Measurements from ENCODE around the gene SPECC1L.
"Not testable (repeated sequence)": the region's sequence is repeated elsewhere in the genome, so short reads cannot be mapped to it uniquely, and the experiment has no call there.

Gene SPECC1L

GRCh38 chr22:24245584-24246561 lies 24.8 kb upstream of the SPECC1L start:
- not testable (repeated sequence) for H3K27ac ChIP-seq; DNase-seq (ENCODE audit: low read depth, low spot score)

GRCh38 chr22:24247011-24247507 lies 23.6 kb upstream of the SPECC1L start:
- no peak for DNase-seq (ENCODE audit: low read depth, low spot score)
- H3K27ac ChIP-seq: no peak overlapping the region

GRCh38 chr22:24247564-24248344 lies 22.9 kb upstream of the SPECC1L start:
- DNase-seq (ENCODE audit: low read depth, low spot score): peak; percentile 22
- H3K27ac ChIP-seq: no peak overlapping the region

DNA sequence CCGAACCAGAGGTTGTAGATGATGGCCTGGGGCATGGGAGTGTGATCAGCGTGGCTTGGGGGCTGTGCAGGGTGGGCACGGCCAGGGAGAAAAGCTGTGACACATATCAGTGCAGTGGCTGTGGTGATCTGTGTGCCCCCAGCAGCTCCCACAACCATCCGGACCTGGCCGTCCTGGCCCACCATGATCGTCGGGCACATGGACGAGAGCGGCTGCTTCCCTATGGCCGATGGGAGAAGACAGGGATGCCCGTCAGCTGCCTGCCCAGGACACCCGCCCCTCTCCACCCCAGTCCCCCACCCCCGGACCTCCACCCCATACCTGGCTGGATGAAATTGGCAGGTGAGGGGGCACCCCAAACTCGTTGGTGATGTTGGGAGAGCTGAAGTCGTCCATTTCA lies 22.0 kb upstream of the SPECC1L start:
- DNase-seq (ENCODE audit: low read depth, low spot score); H3K27ac ChIP-seq: not testable (repeated sequence)

DNA sequence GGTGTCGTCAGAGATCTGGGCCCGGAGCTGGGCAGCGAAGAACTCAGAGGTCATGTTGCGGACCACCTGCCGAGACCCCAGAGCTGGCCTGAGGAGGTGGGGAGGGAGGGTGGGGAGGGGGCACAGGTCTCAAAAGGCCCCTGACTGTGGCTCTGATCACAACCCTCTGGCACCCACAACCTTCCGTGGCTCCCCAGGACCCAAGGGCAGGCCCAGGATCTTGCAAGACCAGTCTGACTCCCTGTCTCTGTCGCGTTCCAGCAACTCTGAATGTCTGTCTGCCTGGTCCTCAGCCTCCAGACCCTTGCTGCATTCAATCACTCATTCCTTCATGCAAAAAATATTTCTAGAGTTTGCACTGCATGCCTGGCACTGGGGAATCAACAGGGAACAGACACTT lies 21.2 kb upstream of the SPECC1L start:
- not testable (repeated sequence) for H3K27ac ChIP-seq; DNase-seq (ENCODE audit: low read depth, low spot score)

DNA sequence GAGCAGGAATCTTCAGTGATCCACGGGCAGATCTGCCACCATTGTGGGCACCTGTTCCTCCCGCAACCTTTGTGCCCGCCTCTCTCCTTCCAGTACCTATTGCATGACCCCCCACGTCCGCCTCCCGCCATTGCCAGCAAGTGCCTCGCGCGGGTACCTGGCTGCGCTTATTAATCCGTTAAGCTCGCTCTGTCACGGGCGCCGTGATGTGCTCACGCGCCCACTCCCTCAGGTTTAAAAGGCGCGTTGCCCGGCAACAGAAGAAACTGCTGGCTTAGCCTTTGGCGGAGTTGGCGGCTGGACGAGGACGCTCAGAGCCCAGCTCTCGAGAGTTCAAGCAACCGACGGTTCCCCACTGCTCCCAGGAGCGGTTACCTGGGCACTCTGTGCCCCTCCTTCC lies 19.3 kb upstream of the SPECC1L start:
- DNase-seq (ENCODE audit: low read depth, low spot score); H3K27ac ChIP-seq: not testable (repeated sequence)

DNA sequence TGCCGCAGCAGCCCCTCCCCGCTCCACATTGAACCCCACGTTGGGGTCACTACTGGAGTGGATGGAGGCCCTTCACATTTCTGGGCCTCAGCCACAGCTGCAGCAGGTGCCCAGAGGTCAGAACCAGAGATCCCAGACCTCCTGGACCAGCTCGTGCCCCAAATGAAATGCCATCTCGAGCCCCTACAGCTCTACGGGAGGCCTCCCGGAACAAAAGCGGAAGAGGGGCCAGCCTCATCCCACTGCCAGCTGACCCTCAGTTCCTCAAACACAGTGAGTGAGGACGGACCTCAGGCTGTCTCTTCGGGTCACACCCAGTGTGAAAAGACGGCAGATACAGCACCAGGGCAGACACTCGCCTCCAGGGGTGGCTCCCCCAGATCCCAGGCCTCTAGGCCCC lies 17.5 kb upstream of the SPECC1L start:
- not testable (repeated sequence) for H3K27ac ChIP-seq; DNase-seq (ENCODE audit: low read depth, low spot score)

DNA sequence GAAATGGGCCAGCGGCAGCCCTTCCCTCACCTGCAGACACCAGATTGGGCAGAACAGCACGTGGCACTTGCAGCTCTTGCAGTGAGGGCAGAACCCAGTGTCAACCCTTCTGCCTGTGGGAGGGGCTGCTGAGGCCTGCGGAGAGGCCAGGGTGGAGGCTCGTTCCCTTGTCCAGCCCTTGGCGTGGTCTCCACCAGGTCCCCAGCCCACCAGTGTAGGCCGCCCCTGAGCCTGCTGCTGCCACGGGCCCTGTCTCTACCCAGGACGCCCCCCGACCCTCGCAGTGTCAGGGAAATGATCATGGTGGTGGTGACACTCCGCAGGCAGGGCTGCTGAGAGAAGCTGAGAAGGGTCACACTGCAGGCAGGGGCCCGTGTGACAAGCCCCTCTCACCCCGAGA lies 14.5 kb upstream of the SPECC1L start:
- not testable (repeated sequence) for H3K27ac ChIP-seq; DNase-seq (ENCODE audit: low read depth, low spot score)

DNA sequence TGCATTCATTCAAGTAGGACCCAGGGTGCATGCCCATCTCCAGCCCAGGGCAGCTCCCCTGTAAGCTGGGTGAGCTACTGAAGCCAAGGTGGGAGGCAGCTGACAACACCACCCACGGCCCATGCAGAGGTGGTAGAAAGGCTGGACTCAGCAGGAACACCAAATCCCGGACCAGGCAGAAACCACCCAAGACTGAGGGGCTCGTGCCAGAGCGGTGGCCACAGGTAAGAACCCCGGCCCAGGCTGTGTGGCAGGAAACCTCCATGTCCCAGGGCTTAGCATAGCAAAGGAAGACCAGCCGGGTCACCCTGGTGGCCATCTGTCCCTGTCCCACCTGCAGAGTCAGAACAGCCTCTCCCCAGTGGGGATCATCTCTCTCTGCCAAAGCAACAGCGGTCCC lies 13.9 kb upstream of the SPECC1L start:
- H3K27ac ChIP-seq; DNase-seq (ENCODE audit: low read depth, low spot score): not testable (repeated sequence)

GRCh38 chr22:24259459-24259858 lies 11.2 kb upstream of the SPECC1L start:
- not testable (repeated sequence) for DNase-seq (ENCODE audit: low read depth, low spot score); H3K27ac ChIP-seq

- DNase-seq (ENCODE audit: low read depth, low spot score): not testable (repeated sequence)
These were observed 8.4 kb upstream of the SPECC1L start for GRCh38 chr22:24262185-24262749.

GRCh38 chr22:24263479-24263878 lies 7.2 kb upstream of the SPECC1L start:
- H3K27ac ChIP-seq; DNase-seq (ENCODE audit: low read depth, low spot score): not testable (repeated sequence)

More at GRCh38 chr22:24262185-24262749, 8.4 kb upstream of the SPECC1L start:
- H3K27ac ChIP-seq: not testable (repeated sequence)

- not testable (repeated sequence) for H3K27ac ChIP-seq; DNase-seq (ENCODE audit: low read depth, low spot score)
These were observed 6.2 kb upstream of the SPECC1L start for GRCh38 chr22:24264329-24264896.

- DNase-seq (ENCODE audit: low read depth, low spot score): no peak
- H3K27ac ChIP-seq: no peak overlapping the region
These were observed 4.9 kb upstream of the SPECC1L start for GRCh38 chr22:24265734-24266133.

DNA sequence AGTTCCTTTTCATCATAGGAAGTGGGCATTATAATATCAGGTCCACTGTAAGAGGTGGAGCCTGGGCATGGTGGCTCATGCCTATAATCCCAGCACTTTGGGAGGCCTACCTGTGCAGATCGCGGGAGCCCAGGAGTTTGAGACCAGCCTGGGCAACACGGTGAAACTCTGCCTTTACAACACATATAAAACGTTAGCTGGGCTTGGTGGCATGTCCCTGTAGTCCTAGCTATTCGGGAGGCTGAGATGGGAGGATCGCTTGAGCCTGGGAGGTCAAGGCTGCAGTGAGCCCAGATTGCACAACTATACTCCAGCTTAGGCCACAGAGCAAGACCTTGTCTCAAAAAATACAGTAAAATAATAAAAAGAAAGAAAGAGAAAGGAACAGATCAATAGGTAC lies 4.1 kb upstream of the SPECC1L start:
- H3K27ac ChIP-seq; DNase-seq (ENCODE audit: low read depth, low spot score): not testable (repeated sequence)

- DNase-seq (ENCODE audit: low read depth, low spot score): no peak
- H3K27ac ChIP-seq: peak overlapping the region; percentile 83
These were observed 789 bp downstream of the SPECC1L start for GRCh38 chr22:24271386-24271854.

DNA sequence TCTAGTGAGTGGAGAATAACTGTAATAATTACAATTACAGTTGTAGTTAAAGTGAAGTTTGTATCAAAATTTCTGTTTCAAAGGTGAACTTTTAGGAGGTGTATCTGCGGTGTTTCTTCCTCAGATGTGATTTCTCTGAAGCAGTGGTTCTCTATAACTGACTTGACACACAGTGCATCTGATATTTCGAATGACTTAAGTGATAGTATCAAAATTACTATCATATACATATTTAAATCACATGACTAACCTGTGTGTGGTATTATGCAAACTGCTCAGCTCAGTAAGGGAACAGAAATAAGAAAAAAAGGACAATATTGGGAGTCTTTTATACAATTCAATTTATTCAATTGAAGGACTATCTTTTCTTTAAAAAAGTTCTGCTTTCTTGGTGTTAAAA lies 2.4 kb downstream of the SPECC1L start:
- peak overlapping the region; percentile 33 for H3K27ac ChIP-seq
- not testable (repeated sequence) for DNase-seq (ENCODE audit: low read depth, low spot score)

DNA sequence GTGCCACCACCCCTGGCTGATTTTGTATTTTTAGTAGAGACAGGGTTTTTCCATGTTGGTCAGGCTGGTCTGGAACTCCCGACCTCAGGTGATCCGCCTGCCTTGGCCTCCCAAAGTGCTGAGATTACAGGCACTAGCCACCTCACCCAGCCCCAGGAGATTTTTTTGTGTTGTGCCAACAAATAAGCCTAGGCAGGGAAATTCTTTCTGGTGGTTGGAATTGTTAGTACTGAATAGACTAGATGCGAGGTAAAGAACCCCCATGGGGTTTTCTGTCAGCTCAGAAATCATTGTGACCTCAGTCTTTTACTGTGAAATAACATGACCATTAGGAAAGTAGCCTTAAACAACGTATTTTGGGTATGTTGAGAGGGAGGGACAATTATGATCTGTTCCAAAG lies 3.3 kb downstream of the SPECC1L start:
- H3K27ac ChIP-seq: peak overlapping the region; percentile 33
- not testable (repeated sequence) for DNase-seq (ENCODE audit: low read depth, low spot score)

DNA sequence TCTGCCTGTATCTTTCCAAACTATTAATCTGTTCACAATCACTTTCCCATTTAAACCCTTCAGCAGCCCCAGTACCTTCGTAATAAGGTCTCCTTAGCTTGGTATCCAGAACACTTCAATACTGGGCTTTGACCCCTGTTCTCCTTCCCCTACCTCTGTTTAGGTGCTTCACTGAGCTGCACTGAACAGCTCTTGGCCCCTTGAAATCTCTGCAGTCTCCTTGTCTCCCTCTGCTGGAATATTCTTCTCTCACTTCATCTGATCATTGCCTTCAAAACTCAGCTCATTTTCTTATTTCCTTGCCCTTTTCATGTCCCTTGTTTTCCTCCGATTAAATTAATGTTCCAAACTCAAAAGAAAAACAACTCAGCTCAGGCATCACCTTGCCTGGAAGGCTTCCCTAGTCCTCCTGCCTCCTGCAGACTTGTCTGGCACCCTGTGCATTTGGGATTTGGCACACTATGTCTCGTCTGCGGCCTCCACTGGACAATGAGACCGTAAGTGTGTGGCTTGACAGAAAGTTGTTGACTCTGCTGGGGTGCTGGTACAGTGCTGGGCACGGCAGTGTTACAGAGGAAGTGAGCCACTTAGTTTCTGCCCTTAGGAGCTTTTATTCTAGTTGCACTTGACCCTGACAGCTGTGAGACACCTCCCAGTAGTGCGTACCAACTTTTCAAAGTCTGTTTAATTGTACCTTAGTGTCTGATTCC lies 4.2 kb downstream of the SPECC1L start:
- not testable (repeated sequence) for DNase-seq (ENCODE audit: low read depth, low spot score)
- H3K27ac ChIP-seq: peak overlapping the region; percentile 33
